DOHH2 (cell line): ENCODE results near the gene DCP1B.

Source experiments
- H3F3A ChIP-seq: fragments of 200-600 bp; sonication (generic), shearing (Covaris generic); 2 replicates; pipeline ENCODE4 v1.6.0; 2016; ENCODE audit warnings: antibody characterized with exemption, mild to moderate bottlenecking; ENCODE audit not compliant: control insufficient read depth, insufficient read depth
- H3K27ac ChIP-seq: fragments of 200-600 bp; sonication (generic); 2 replicates; pipeline ENCODE4 v1.5.1; 2014; ENCODE audit warnings: low read depth, mild to moderate bottlenecking, low read length, moderate library complexity
- H3K27me3 ChIP-seq: fragments of 200-600 bp; sonication (generic); 2 replicates; pipeline ENCODE4 v1.6.1; 2014; ENCODE audit warnings: mild to moderate bottlenecking, low read length, mixed read lengths; ENCODE audit not compliant: control insufficient read depth
- H3K36me3 ChIP-seq: fragments of 200-600 bp; sonication (generic); 2 replicates; pipeline ENCODE4 v1.6.1; 2014; ENCODE audit warnings: mild to moderate bottlenecking, low read length, moderate library complexity, mixed read lengths; ENCODE audit not compliant: control insufficient read depth
- H3K4me1 ChIP-seq: fragments of 200-600 bp; sonication (generic); 2 replicates; pipeline ENCODE4 v1.6.1; 2014; ENCODE audit warnings: mild to moderate bottlenecking, low read length, mixed read lengths; ENCODE audit not compliant: control insufficient read depth
- H3K4me2 ChIP-seq: fragments of 200-600 bp; sonication (generic); 2 replicates; pipeline ENCODE4 v1.6.0; 2014; ENCODE audit warnings: mild to moderate bottlenecking, low read length, moderate library complexity
- H3K4me3 ChIP-seq: fragments of 200-600 bp; sonication (generic); 2 replicates; pipeline ENCODE4 v1.5.1; 2014; ENCODE audit warnings: mild to moderate bottlenecking, low read length, mixed read lengths
- H3K79me2 ChIP-seq: fragments of 200-600 bp; sonication (generic); 2 replicates; pipeline ENCODE4 v1.6.1; 2014; ENCODE audit warnings: mild to moderate bottlenecking, low read length, mixed read lengths; ENCODE audit not compliant: control insufficient read depth
- H3K9me2 ChIP-seq: fragments of 200-600 bp; sonication (generic); replicated peaks from 2 replicates; pipeline ENCODE4 v1.6.1; 2014; ENCODE audit warnings: mild to moderate bottlenecking, low read length, mixed read lengths; ENCODE audit not compliant: control insufficient read depth
- H3K9me3 ChIP-seq: fragments of 200-600 bp; sonication (generic); 2 replicates; pipeline ENCODE4 v1.6.1; 2014; ENCODE audit warnings: antibody characterized with exemption, low read length, mixed read lengths; ENCODE audit not compliant: control insufficient read depth, insufficient read depth
- H4K20me1 ChIP-seq: fragments of 200-600 bp; sonication (generic); 2 replicates; pipeline ENCODE4 v1.6.0; 2014; ENCODE audit warnings: low read depth, mild to moderate bottlenecking, antibody characterized with exemption, low read length, moderate library complexity; ENCODE audit not compliant: control insufficient read depth, insufficient read depth
- CTCF ChIP-seq: fragments of 200-600 bp; sonication (generic); IDR thresholded peaks from one replicate; pipeline ENCODE4 v1.5.1; 2014; ENCODE audit warnings: antibody characterized with exemption, mild to moderate bottlenecking, low read depth, low read length; ENCODE audit not compliant: poor library complexity, severe bottlenecking
- EZH2phosphoT487 ChIP-seq: fragments of 200-600 bp; sonication (generic); IDR thresholded peaks from 2 replicates; pipeline ENCODE4 v1.6.1; 2017; ENCODE audit warnings: borderline replicate concordance, mild to moderate bottlenecking, antibody characterized with exemption, low read length, moderate library complexity, mixed read lengths

DCP1B gene

GRCh38 chr12:1992732-1993131 lies 11.5 kb downstream of the DCP1B start:
- peaks cover 56% of the 10 kb centered on the region for H3K36me3 ChIP-seq
- H3K27me3 ChIP-seq = no peaks in the 10 kb centered on the region
- H3K9me3 ChIP-seq = peaks cover 8% of the 10 kb centered on the region
- H3K9me2 ChIP-seq = no peaks in the 10 kb centered on the region
- no peaks in the 10 kb centered on the region for H3K79me2 ChIP-seq
- 0 out of 2 replicates have a peak, but pooled peaks cover 3% of the 10 kb centered on the region for H3F3A ChIP-seq
- no peaks in the 10 kb centered on the region for H3K4me1 ChIP-seq
- TF ChIP-seq CTCF (no peak), EZH2phosphoT487 (no peak)
- no peaks in the 10 kb centered on the region for H4K20me1 ChIP-seq
- H3K4me3 ChIP-seq = no peak overlapping the region
- no peak overlapping the region for H3K4me2 ChIP-seq
- no peak overlapping the region for H3K27ac ChIP-seq

- TF ChIP-seq CTCF (no peak), EZH2phosphoT487 (no peak)
- peaks cover 22% of the 10 kb centered on the region for H3K9me3 ChIP-seq
- H3K27me3 ChIP-seq = no peaks in the 10 kb centered on the region
- no peaks in the 10 kb centered on the region for H3K4me1 ChIP-seq
- no peaks in the 10 kb centered on the region for H4K20me1 ChIP-seq
- H3K4me3 ChIP-seq = no peak overlapping the region
- H3K4me2 ChIP-seq = no peak overlapping the region
- H3K79me2 ChIP-seq = no peaks in the 10 kb centered on the region
- H3K9me2 ChIP-seq = no peaks in the 10 kb centered on the region
- peaks cover 73% of the 10 kb centered on the region for H3K36me3 ChIP-seq
- H3F3A ChIP-seq = 0 out of 2 replicates have a peak, but pooled peaks cover 3% of the 10 kb centered on the region
- no peak overlapping the region for H3K27ac ChIP-seq
These were observed 15.1 kb downstream of the DCP1B start for GRCh38 chr12:1989111-1989510.

- Histone ChIP-seq H3K79me2 (no peaks in the 10 kb centered on the region), H3K9me2 (no peaks in the 10 kb centered on the region), H3K9me3 (peaks cover 22% of the 10 kb centered on the region), H3F3A (no peaks in the 10 kb centered on the region), H3K27me3 (no peaks in the 10 kb centered on the region), H3K36me3 (peaks cover 45% of the 10 kb centered on the region), H4K20me1 (no peaks in the 10 kb centered on the region), H3K4me2 (no peak overlapping the region), H3K4me3 (no peak overlapping the region), H3K4me1 (no peaks in the 10 kb centered on the region), H3K27ac (no peak overlapping the region)
- TF ChIP-seq EZH2phosphoT487 = no peak
- TF ChIP-seq CTCF = no peak
These were observed 19.5 kb downstream of the DCP1B start for GRCh38 chr12:1984759-1985158.
